Measurements from ENCODE around the gene PEX3. TPM values are rescaled to one million over a fixed set of nuclear protein-coding genes. Genes with fewer than 3 reads are reported as not detected.

The PEX3 gene
- total and polyA plus RNA-seq, 10 of the 15 experiments (the other 5 are each of a cell fraction or from before 2014, with no cell fraction given) = 18.6 to 70.7 (median 38.6) TPM

GRCh38 chr6:143486752-143487151 lies 36.1 kb downstream of the PEX3 start:
- Histone ChIP-seq H3K36me3 (ENCODE audit: control insufficient read depth in 2 of 2, insufficient read depth in 2 of 2, low read length in 1 of 2) (no peaks in the 10 kb centered on the region; a peak in 2 of 4 replicates), H2AFZ (ENCODE audit: control insufficient read depth, low read depth, low read length) (no peak overlapping the region), H3K4me1 (ENCODE audit: control insufficient read depth, insufficient read depth, low read length) (no peaks in the 10 kb centered on the region), H3K4me2 (ENCODE audit: control insufficient read depth, insufficient read depth) (no peak overlapping the region), H3K79me2 (ENCODE audit: control insufficient read depth, insufficient read depth, low read length) (no peaks in the 10 kb centered on the region), H3K4me3 (no peak overlapping the region), H3K27me3 (replicated peaks in 1 of 2; ENCODE audit: control insufficient read depth in 2 of 2, insufficient read depth in 2 of 2, low read length in 1 of 2) (no peaks in the 10 kb centered on the region), H3K9me3 (replicated peaks; ENCODE audit: control insufficient read depth, insufficient read depth, low read length) (no peaks in the 10 kb centered on the region), H3K9ac (ENCODE audit: control insufficient read depth, insufficient read depth, low read length) (no peak overlapping the region), H4K20me1 (ENCODE audit: control insufficient read depth, insufficient read depth) (no peaks in the 10 kb centered on the region), H3K27ac (ENCODE audit: control insufficient read depth, insufficient read depth) (no peak overlapping the region)
- no TSS peak for BruUV-seq (replicated peaks)
- ChIA-PET SMC1A (ENCODE audit: uncharacterized antibody, unreplicated experiment) (interaction anchor here (1.0 to 1.3 kb wide), 3 partner anchors 8 to 119 kb away, joined by 3 to 6 read pairs (median 3); no protein-coding TSS in a partner anchor), POLR2A (no interaction called here), RAD21 (ENCODE audit: unreplicated experiment) (no interaction called here), CTCF (interaction anchor here (0.8 kb wide), 1 partner anchor 10 kb away, joined by 3 read pairs; no protein-coding TSS in a partner anchor)
- ATAC-seq = no peak
- intact Hi-C loops (cut with micrococcal nuclease; ENCODE audit: unreplicated experiment) (no loop called here), in situ Hi-C loops (cut with MboI) (no loop called here)
- no peak for DNase-seq (ENCODE audit: low read depth, low spot score)
- no peak for FAIRE-seq
- TF ChIP-seq ZBTB40 (IDR thresholded peaks at IDR 0.05; ENCODE audit: borderline replicate concordance) = peak; percentile 41
- TF ChIP-seq ASH2L (IDR thresholded peaks at IDR 0.05; ENCODE audit: borderline replicate concordance, low read depth) = no peak
- WGBS (ENCODE audit: insufficient coverage, insufficient replicate concordance, low lambda C conversion rate, missing lambda C conversion rate) = 94% methylated on average over 3 of the region's 3 CpGs
